ENCODE results near the gene TAS2R31.
A peak's percentile ranks its signal among the peaks of the same experiment; 100 is the strongest.
"Not testable (repeated sequence)": the region's sequence is repeated elsewhere in the genome, so short reads cannot be mapped to it uniquely, and the experiment has no call there.

The TAS2R31 gene

GRCh38 chr12:11031307-11031706, at the start of gene TAS2R31:
TAS2R31 (minus strand) TSS chr12:11031407; CDS start chr12:11031335, 72 bp downstream.
- FAIRE-seq: no peak

DNA sequence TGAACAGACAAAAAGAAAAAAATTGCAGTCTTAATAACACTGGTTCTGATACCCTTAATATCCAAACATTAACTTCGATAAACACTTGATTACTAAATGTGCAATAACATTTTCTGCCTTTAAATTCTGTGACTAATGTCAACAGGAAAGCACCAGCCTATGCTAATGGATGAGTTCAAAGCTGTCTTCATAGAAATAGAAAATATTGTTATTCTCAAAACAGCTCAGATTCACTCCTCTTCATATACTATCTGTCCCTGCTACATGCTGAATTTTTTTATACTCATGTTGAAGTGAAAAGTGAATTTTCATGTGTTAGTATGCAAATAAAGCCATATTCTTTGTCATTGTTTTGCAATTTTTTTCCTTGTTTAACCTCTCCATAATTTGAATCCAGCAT, 47.0 kb upstream of the TAS2R31 start:
- no peak for FAIRE-seq

GRCh38 chr12:11075642-11076041, 44.4 kb upstream of the TAS2R31 start:
- FAIRE-seq: no peak

DNA sequence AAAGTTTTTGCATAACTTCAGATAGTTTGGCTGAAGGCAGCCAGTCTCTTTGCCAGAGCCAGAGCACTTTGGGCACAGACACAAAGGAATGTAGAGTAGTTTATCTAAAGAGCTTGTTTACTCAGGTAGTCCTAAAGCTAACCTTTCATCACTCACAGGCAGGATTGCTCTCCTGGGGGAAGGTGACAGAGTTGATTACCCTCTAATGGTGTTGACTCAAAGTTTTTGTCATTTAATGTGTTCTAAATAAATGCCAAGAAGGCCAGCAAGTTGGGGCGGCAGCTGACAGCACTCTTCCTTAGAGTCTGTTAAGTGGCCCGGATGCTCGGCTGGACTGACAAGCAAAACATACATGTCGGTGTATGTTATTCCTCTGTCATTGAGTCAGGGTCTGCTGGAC, 40.2 kb upstream of the TAS2R31 start:
- no peak for FAIRE-seq

DNA sequence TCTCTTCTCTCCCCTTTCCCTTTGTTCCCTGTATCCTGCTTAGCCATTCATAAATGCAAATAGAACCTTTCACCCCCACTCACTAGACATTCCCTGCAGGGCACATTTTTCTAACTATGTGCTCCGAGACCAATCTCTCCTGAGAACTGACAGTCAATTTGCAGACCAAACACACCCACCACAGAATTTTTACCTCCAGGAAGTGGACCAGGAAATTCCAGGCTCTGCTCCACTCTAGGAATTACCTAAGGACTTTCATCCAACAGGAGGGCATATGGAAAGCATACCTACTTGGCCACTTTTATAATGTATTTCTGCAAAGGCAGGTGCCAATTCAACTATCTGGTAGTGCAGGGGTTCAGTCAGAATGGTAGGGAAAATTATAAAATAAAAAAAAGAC, 39.8 kb upstream of the TAS2R31 start:
- FAIRE-seq: no peak

DNA sequence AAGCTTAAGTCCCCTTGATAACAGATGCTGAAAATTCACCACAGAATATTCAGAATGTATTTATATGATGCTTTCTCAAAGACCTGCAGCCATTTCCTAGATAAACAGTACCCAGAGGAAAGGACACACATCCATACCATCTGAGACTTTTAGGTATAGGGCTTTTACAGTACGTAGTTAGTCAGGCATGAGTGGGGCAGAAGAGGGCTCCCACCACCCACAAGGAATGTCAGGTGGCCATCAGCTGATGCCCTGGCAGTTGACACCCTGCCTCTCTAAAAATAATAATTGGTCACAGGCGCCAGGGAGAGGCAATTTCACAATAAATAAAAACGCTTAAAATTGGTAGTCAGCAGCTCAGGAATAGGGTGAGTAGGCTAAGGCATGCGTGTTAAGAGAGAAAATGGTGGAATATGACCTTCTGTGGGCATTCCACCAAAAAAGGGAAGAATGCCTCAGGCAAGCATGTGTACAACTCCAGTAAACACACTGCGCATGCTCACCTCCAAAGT, 38.7 kb upstream of the TAS2R31 start:
- FAIRE-seq: no peak

DNA sequence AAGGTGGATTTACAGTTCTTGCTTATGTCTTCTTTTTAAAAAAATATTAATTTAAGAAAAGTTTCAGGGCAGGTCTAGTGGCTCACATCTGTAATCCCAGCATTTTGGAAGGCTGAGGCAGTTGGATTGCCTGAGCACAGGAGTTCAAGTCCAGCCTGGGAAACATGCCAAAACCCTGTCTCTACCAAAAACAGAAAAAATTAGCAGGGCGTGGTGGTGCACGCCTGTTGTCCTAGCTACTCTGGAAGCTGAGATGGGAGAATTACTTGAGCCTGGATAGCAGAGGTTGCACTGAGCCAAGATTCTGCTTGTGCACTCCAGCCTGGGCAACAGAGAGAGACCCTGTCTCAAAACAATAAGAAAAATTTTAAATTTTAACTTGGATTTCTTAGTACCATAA, 36.3 kb upstream of the TAS2R31 start:
- FAIRE-seq: no peak

DNA sequence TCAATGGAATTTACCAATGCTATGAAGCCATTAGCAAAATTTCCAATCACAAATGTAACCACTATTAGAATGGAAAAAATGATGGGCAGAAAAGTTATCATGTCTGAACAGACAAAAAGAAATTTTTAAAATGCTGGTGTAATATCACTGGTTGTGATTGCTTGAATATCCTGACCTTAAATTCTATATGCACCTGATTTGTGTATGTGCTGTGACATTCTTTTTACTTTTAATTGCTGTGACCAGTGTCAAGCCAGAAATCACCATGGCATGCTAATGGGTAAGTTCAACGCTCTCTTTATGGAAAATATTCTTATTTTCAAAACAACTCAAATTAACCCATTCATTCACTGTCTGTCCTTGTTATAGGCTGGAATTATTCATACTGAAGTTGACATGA, 31.0 kb upstream of the TAS2R31 start, which contains the start of gene TAS2R46:
TAS2R46 (minus strand) TSS at position 101 of the 400 bp plus-strand sequence; CDS start at position 101, 0 bp downstream.
- FAIRE-seq: peak; percentile 23

GRCh38 chr12:11059784-11060183, 28.6 kb upstream of the TAS2R31 start:
- no peak for FAIRE-seq

DNA sequence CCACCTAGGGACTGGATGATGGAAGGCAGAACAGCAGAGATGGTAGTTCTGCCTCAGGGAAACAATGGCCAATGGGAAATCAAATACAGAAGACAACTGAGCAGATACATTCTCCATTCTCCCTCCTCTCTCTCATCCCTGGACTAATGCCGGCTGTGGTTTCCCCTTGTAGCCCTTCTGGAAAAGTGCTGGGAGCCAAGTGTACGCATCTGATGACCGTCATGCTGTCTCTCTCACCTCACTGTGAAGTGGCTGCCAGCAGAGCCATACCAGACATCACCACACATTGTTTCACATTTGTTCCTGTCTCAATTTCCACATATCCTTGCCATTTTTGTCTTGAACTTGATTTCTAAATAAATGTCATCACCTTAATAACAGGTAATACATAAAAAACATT, 27.8 kb upstream of the TAS2R31 start:
- no peak for FAIRE-seq

DNA sequence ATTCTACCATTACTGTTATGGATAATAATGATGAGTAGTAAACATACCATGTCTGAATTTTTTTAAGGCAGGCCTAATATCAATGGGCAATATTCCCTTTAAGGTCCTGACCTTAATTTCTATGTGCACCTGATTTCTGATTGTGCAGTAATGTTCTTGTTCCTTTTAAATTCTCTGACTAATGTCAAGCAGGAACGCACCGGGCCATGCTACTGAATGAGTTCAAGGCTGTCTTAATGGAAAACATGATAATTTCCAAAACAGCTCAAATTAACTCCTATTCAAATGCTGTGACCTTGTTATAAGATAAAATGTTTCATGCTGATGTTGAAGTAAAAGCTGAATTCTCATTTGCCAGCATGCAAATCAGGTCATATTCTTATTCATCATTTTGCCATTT, 24.1 kb upstream of the TAS2R31 start:
- no peak for FAIRE-seq

DNA sequence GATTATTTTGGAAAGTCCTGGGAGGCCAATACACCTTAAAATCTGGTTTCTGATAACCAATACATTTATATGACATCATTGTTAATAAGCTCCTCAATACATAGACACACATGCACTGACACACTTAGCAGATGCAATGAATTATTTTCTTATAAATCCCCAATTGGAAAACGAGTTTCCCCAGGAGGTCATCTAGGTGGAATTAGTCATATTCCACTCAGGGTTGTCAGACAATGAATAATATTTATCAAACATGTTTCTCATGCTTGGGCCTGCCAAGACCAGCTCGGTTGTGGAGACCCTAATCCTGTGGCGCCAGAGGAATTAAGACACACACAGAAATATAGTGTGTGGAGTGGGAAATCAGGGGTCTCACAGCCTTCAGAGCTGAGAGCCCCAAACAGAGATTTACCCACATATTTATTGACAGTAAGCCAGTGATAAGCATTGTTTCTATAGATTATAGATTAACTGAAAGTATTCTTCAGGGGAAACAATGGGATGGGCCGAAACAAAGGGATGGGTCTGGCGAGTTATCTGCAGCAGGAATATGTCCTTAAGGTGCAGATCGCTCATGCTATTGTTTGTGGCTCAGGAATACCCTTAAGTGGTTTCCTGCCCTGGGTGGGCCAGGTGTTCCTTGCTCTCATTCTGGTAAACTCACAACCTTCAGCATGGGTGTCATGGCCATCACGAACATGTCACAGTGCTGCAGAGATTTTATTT, 18.8 kb upstream of the TAS2R31 start:
- not testable (repeated sequence) for FAIRE-seq

GRCh38 chr12:11041366-11041765, 10.2 kb upstream of the TAS2R31 start:
- not testable (repeated sequence) for FAIRE-seq

- no peak for FAIRE-seq
Measured at GRCh38 chr12:11040162-11040561, 9.0 kb upstream of the TAS2R31 start.

GRCh38 chr12:11039171-11039570, 8.0 kb upstream of the TAS2R31 start:
- no peak for FAIRE-seq

- FAIRE-seq: not testable (repeated sequence)
Measured at GRCh38 chr12:11033959-11034358, 2.8 kb upstream of the TAS2R31 start.

DNA sequence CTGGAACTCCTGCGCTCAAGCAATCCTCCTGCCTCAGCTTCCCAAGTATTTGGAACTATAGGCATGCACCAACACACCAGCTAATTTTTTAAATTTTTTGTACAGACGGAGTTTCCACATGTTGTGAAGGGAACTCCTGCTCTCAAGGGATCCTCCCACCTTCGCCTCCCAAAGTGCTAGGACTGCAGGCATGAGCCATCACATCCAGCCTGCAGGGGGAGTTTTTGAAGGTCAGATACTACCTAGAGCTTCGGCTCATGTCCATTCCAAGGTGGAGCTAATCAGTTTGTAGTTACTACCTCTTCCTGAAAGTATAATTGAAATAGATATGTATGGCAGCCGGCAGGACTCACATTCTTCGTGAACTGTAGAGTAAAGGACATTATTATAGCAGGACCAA, 5.1 kb downstream of the TAS2R31 start:
- FAIRE-seq: no peak

DNA sequence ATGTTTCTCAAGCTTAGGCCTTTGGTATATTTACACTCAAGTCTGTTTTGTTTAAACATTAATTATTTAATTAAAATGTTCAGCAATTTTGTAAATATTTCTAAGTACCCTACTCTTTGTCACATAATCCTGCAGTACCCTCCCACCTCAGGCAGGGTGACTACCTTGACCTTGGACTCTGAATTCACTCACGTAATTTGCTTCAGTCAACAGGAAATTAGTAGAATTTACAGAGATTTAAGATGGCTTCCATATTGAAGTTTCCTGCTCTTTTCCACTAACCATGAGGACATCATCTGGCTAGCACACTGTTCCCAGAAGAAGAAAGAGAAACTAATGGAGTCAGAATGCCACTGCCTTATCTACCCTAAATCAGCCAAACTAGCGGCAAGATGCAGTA, 7.8 kb downstream of the TAS2R31 start:
- no peak for FAIRE-seq

DNA sequence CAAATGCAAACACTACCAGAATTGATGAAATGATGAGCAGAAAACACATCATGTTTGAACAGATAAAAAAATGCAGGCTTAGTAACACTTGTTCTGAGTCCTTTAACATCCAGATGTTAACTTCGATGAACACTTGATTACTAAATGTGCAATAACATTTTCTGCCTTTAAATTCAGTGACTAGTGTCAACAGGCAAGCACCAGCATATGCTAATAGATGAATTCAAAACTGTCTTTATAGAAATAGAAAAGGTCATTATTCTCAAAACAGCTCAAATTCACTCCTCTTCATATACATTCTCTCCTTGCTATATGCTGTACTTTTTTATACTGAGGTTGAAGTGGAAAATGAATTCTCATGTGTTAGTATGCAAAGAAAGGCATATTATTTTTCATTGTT, 8.7 kb downstream of the TAS2R31 start, which contains the start of gene TAS2R19:
TAS2R19 (minus strand) TSS at position 101 of the 400 bp plus-strand sequence; CDS start at position 52, 49 bp downstream.
- no peak for FAIRE-seq

GRCh38 chr12:11016937-11017336, 14.3 kb downstream of the TAS2R31 start:
- FAIRE-seq: no peak

GRCh38 chr12:11015775-11016430, 15.3 kb downstream of the TAS2R31 start:
- FAIRE-seq: no peak

DNA sequence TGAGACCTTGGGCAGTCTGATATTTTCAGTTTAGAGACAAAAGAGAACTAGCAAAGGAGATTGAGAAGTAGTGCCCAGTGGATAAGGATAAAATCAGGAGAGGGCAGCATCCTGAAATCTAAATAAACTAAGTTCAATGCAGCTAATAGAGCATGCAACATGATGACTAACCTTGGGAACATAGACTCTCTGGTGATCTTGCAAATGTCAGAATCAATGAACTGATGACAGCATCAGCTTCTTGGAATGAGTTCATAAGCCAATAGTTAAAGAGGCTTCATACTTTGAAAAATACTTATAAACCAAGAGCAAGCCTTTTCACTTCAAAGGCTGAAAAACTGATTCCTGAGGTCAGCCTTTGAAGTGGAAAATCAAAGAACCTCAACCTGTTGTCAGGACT, 17.0 kb downstream of the TAS2R31 start:
- FAIRE-seq: no peak

DNA sequence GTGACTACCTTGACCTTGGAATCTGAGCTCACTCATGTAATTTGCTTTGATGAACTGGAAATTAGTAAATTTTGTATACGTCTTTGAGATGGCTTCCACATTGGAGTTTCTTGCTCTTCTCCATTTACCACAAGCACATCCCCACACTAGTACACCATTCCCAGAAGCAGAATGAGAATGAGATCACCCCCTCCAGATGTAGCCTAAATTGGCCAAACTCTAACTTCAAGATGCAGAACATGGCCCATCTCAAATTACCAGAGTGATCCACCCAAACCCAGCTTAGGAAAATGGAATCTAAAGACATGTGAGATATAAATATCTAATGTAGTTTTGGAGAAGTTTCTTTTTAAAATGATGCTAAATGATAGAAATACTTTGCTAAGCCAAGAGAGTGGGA, 23.6 kb downstream of the TAS2R31 start:
- no peak for FAIRE-seq

DNA sequence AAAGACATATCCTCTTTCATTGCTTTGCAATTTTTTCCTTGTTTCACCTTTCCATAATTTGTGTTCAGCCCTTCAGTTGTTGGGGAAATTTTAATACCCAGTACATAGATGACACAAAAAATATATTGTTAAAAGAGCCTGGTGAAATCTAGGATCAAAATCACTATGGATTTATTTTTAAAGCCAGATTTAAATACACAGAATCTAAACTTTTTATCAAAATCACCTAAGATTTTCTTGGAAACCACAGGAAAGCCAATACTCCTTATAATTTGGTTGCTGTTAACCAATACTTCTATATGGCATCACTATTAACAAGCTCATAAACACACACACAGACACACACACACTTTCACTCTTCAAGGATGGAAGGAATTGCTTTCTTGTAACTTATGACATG, 33.0 kb downstream of the TAS2R31 start, which contains the start of gene TAS2R20:
TAS2R20 (minus strand) TSS at position 101 of the 400 bp plus-strand sequence. CDS start 429 bp downstream, outside the sequence.
- no peak for FAIRE-seq

Data from TTC549 (cell line).